ENCODE data around the gene KCNG2.

Gene KCNG2

GRCh38 chr18:79941473-79942119 is 143.9 kb downstream of the KCNG2 start:
- DNase-seq (ENCODE audit: low read depth in 2 of 2) = no peak

GRCh38 chr18:79942211-79942610 is 144.5 kb downstream of the KCNG2 start:
- DNase-seq (ENCODE audit: low read depth in 2 of 2) = no peak

GRCh38 chr18:79942786-79943607 is 145.3 kb downstream of the KCNG2 start:
- DNase-seq (ENCODE audit: low read depth in 2 of 2) = no peak

GRCh38 chr18:79943608-79944125 is 145.9 kb downstream of the KCNG2 start:
- DNase-seq (ENCODE audit: low read depth in 2 of 2) = no peak

- no peak for DNase-seq (ENCODE audit: low read depth in 2 of 2)
Observed at GRCh38 chr18:79944126-79944731, 146.5 kb downstream of the KCNG2 start.

- DNase-seq (ENCODE audit: low read depth in 2 of 2) = no peak
Observed at GRCh38 chr18:79944746-79945117, 147.0 kb downstream of the KCNG2 start.

- DNase-seq (ENCODE audit: low read depth in 2 of 2) = no peak
Observed at GRCh38 chr18:79945118-79946042, 147.6 kb downstream of the KCNG2 start.

GRCh38 chr18:79947054-79947755 is 149.5 kb downstream of the KCNG2 start:
- no peak for DNase-seq (ENCODE audit: low read depth in 2 of 2)

- no peak for DNase-seq (ENCODE audit: low read depth in 2 of 2)
Observed at GRCh38 chr18:79947881-79948610, 150.3 kb downstream of the KCNG2 start.

- no peak for DNase-seq (ENCODE audit: low read depth in 2 of 2)
Observed at GRCh38 chr18:79948719-79949411, 151.1 kb downstream of the KCNG2 start.
